COLO668 (cell line): ENCODE measurements around the gene HTR3E.
"Not testable (repeated sequence)": the region's sequence is repeated elsewhere in the genome, so short reads cannot be mapped to it uniquely, and the experiment has no call there.

Experiments
- DNase-seq: peaks from one replicate; lab custom pipeline; 2025; ENCODE audit not compliant: unreplicated experiment; lab: John Stamatoyannopoulos, UW

HTR3E gene

DNA sequence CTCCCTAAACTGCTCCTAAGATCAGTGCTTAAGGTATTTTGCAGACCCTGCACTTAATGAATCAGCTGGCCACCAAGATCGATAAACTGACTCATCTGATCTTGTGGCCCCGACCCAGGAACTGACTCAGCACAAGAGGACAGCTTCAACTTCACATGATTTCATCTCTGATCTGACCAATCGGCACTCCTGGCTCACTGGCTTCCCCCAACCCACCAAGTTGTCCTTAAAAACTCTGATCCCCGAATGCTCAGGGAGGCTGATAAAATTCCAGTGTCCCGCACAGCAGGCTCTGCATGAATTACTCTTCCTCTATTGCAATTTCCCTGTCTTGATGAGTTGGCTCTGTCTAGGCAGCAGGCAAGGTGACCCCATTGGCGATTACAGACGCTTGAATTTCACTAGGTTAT is 13.5 kb downstream of the HTR3E start:
- no peak for DNase-seq

DNA sequence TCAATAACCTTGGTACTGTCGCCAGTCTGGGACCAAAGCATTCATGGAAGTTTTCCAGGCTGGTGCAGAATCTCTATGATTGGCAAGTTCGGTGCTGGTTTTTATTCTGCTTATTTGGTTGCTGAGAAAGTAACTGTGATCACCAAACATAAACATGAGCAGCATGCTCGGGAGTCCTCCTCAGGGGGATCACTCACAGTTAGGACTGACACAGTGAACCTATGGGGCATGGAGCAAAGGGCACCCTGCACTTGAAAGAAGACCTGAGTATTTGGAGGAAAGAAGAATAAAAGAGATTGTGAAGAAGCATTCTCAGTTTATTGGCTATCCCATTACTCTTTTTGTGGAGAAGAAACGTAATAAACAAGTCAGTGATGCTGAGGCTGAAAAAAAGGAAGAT is 19.2 kb downstream of the HTR3E start:
- DNase-seq, result no peak

DNA sequence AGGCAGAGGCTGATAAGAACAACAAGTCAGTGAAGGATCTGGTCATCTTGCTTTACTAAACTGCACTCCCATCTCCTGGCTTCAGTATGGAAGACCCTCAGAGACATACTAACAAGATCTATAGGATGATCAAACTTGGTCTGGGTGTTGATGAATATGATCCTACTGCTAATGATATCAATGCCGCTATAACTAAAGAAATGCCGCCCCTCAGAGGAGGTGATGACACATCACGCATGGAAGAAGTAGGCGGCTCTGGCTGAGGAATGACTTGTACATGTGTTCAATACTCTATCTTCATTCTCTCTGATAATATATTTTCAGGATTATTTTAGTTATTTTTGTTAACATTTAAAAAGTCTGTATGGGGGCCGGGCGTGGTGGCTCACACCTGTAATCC is 20.8 kb downstream of the HTR3E start:
- peak; percentile 2 for DNase-seq

DNA sequence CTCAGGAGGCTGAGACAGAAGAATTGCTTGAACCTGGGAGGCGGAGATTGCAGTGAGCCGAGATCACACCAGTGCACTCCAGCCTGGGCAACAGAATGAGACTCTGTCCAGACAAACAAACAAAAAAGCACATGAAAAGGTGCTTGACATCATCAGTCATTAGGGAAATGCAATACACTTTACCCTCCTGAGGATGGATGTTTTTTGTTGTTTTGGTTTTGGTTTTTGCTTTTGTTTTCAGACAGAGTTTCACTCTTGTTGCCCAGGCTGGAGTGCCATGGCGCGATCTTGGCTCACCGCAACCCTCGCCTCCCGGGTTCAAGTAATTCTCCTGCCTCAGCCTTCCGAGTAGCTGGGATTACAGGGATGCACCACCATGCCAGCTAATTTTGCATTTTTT is 24.2 kb downstream of the HTR3E start:
- not testable (repeated sequence) for DNase-seq

DNA sequence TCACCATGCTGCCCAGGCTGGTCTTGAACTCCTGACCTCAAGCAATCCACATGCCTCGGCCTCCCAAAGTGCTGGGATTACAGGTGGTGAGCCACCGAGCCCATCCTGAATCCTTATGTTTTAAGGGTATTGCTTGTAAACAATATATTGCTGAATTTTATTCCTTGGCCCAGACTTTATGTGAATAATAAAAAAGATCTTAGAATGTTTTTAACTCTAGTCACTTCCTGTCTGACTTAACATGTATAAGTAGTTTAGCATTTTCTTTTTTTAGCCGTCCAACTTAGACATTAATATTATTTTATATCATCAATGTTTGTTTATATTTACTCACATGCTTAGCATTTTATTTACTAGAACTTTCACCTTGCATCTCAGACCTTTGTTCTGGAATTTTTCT is 29.1 kb downstream of the HTR3E start:
- no peak for DNase-seq

DNA sequence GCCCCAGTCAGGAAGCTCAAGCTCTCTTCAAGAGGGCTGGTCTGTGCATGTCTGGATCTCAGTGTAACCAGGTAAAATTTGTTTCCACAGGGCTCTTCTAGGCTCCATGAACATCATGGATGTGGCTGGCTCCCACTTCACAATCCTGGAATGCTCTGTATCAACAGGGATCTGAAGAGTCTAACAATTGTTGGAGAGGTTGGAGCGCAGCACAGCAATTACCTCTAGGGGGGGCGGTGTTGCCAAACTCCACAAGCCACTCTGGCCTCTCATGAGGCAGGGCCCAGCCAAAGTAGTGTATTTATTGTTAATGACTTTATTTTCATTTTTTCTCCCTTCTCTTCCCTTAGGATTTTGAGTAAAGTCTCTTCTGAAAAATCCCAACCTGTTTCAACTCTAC is 32.1 kb downstream of the HTR3E start:
- peak; percentile 9 for DNase-seq

DNA sequence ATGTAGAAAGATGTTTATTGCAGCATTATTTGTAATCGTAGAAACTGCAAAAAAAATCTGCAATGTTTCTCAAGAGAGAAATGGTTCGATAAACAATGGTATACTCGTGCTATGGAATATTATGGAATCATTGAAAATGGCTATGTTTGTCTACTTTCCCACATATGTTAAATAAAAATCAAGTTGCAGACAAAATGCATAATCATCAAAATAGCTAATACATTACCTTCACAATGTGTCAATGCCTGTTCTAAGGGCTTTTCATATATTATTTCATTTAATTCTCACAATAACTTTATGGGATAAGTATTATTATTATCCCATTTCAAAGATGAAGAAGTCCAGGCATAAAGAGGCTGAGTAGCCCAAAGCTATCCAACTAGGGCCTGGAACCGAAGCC is 36.1 kb downstream of the HTR3E start:
- DNase-seq, result no peak

DNA sequence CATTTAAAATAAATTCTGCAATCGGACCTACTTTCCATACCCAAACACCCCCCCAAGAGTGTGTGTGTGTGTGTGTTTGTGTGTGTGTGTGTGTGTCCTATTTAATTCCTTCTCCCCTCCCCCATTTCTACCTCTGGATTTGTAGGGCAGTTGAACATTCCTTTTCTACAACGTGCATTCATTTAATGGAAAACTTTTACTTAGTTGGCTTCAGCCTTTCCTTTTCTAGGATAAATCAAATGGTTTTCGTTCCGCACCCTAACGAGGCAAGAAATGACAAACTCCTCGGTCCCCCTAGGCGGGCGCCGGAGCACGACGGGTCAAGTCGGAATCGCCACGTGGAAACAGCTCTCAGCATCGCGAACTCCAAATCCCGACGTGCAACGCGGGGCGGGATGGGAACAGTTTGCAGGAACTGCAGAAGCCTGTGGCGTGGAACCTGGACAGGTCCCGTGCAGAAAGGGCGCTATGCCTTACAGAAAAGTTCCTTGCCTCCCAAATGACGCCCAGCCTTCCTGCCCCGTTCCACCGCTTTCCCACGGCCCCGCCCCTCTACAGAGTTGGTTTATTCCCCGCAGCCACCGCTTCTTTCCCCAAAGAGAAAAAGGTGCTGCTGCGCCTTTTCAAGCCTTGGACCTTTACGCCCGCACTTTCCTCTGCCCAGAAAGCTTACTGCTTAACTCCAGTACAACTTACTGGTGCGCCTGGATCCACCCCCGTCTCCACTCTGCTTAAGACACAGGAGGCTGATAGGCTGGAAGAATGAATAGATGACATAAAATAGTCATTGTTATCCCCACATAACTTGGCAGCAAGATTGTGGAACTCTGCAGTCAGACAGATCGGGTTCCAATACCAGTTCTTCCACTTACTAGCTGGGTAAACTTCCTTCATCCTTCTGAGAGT is 37.2 kb downstream of the HTR3E start:
- peak; percentile 83 for DNase-seq

DNA sequence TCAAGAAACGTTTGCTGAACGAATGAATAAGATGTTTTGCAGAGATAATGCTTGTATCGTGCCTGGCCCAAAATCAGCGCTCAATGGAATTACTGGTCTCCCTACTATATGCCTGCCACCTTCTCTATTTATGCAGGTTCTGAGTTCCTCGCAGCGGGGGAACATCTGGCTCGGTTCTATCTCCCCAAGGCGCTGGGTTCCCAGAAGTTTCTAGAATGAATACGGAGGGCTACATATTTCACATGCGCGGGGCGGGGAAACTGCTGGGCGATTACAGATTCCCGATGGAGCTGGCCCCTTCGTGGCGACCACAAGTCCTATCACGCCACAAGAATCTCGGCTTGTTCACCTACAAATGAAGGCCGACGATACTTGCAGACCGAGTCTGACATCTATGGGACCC is 37.9 kb downstream of the HTR3E start:
- no peak for DNase-seq

DNA sequence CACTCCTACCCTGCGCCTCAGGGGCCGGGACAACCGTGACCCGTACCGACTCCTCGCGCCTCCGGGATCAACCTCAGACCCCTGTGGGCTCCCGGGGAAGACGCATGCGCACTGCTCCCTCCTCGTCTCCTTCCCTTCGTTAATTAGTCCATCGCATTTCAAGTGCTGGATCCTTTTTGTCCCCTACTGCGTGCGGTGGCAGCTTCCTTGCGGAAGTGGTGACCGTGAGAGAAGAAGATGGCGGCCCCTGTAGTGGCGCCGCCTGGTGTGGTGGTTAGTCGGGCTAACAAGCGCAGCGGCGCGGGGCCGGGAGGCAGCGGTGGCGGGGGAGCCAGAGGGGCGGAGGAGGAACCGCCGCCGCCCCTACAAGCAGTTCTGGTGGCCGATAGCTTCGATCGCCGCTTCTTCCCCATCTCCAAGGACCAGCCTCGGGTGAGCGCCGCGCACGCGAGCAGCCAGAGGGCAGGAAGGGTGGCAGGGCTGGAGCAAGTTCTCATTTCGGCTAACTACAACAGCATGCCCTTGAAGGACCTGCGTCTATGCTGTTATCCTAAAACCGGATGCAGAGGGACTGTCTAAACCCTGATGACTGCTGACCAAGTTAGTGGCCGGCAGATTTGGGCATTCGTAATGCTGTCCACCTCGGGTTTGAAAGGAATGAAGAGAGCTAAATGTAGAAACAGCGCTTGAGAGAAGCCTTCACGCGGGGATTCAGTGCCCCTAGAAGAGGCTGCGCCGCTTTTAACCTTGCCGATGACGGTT is 38.5 kb downstream of the HTR3E start, which contains the start of gene EIF2B5:
Gene EIF2B5 (plus strand): TSS at position 210 of the 762 bp plus-strand sequence. CDS start 28 bp downstream, at position 238.
- peak; percentile 88 for DNase-seq

DNA sequence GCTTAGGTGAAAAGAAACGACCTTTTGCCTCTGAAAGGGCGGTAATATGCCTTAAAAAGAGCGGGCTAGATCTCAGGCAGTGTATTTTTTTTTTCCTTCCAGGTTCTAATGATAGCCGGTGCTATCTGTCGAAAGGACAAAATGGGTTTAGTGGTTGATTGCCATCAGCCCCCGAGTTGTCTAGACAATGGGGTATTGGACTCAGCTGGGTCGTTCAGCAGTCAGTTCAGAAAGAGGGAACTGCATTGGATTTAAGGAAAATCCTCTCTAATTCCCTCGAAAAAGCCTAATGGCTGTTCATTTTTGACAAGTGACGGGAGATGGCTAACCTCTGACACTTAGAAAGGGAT is 39.0 kb downstream of the HTR3E start:
- no peak for DNase-seq

DNA sequence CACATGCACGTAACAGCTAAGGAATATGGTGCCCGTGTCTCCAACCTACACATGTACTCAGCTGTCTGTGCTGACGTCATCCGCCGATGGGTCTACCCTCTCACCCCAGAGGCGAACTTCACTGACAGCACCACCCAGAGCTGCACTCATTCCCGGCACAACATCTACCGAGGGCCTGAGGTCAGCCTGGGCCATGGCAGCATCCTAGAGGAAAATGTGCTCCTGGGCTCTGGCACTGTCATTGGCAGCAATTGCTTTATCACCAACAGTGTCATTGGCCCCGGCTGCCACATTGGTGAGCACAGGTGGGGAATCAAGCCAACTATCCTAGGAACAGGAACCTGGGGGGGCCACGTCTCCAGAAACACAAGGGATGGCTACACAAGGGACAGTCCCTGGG is 43.6 kb downstream of the HTR3E start:
- no peak for DNase-seq

DNA sequence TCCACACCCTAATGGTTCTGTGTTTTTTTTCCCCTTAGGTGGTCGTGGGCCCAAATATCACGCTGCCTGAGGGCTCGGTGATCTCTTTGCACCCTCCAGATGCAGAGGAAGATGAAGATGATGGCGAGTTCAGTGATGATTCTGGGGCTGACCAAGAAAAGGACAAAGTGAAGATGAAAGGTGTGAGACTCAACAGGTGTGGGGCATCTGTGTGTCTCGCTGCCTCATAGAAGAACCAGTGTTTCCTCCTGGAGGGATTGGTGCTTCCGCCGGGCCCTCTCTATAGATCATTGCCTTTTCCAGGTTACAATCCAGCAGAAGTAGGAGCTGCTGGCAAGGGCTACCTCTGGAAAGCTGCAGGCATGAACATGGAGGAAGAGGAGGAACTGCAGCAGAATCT is 45.3 kb downstream of the HTR3E start:
- no peak for DNase-seq

DNA sequence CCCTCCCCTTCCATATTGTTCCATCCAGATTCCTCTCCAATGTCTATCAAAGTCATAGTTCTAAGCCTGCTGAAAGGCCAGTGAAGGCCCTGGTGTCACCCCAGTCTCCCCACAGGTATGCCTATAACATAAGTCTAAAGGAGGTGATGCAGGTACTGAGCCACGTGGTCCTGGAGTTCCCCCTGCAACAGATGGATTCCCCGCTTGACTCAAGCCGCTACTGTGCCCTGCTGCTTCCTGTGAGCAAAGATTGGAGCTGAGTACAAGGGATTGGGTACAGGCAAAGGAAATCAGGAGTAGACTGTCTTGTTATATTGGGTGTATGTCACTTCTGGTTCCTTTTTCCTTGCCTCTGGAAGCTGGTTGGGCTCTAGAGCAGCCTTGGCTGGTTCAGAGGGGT is 46.5 kb downstream of the HTR3E start:
- no peak for DNase-seq

DNA sequence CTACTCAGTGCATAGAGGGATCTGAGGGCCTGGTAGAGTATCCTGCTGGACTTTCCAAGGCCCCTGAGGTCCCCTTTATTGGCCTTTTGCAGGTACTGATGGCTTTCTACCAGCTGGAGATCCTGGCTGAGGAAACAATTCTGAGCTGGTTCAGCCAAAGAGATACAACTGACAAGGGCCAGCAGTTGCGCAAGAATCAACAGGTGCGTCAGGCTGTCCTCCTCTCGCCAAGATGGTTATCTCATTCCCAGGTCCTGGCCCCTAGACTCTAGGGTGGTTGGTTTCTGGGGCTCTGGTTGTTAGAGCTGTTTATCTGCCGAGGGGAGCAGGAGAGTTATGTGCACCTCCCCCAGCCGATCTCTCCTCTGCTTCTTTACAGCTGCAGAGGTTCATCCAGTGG is 47.6 kb downstream of the HTR3E start:
- DNase-seq, result no peak

DNA sequence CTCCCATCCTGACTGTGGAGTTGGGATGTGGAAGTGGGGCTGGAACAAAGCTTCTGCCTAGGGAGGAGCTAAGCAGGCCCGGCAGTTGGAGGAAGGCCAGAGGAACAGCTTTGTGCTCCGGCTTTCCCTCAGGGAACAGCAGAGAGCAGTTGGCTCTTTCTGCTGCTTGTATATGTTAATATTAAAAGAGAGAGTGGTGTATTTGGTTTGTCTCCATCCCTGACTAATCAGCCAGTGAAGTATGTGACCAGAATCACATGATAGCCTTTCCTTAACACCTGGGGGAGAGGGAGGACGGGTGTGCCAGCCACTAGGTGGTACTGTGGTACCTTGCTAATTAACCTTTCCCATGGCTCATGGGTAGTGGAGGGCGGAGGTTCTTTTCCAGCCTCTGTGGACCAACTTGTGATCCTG is 48.3 kb downstream of the HTR3E start:
- DNase-seq, result peak; percentile 32

DNA sequence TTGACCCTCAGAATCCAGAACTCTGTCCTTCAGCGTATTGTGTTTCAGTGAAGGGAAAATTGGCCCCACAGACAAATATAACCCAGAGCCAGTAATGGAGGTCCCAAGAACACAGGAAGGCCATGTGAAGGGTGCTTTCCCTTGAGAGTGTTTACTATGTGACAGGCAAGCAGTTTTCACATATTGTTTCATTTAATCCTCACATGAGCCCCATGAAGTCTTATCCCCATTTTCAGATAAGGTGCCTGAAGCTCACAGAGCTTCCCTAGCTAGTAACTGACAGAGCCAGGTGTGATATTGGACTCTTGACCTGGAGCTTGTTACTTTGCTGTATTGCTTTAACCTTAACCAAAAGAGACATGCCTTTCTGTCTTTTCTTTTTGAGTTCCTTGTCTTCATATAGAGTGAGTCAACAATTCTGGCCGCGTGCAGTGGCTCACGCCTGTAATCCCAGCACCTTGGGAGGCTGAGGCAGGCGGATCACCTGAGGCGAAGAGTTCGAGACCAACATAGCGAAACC is 48.9 kb downstream of the HTR3E start:
- DNase-seq, result no peak

DNA sequence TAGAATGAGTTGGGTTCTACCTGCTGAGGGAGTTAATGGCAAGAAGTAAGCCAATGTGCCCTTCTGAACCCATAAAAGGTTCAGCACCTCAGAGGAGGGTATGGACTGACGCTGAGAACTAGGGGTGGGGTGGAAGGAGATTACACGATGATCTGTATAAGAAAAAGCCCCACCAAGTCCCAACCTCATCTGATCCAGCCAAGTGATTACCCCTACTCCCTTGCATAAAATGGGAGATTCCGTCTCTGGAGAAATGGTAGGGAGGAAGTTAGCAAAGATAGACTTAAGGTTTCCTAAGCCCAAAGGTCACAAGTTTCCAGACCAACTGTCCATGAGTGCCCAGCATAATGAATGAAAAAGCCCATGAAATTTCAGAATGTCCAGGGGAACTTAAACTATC is 51.2 kb downstream of the HTR3E start:
- DNase-seq, result no peak

DNA sequence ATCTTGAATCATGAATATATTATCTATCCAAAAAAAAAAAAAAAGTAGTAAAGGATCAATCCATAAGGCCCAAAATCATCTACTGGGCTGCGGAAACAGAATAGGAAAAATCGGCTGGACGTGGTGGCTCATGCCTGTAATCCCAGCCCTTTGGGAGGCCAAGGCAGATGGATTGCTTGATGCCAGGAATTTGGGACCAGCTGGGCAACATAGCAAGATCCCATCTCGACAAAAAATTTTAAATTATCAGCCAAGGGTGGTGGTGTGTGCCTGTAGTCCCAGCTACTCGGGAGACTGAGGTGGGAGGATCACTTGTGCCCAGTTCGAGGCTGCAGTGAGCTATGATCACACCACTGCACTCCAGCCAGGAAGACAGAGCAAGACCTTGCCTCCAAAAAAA is 52.3 kb downstream of the HTR3E start:
- DNase-seq, result no peak

DNA sequence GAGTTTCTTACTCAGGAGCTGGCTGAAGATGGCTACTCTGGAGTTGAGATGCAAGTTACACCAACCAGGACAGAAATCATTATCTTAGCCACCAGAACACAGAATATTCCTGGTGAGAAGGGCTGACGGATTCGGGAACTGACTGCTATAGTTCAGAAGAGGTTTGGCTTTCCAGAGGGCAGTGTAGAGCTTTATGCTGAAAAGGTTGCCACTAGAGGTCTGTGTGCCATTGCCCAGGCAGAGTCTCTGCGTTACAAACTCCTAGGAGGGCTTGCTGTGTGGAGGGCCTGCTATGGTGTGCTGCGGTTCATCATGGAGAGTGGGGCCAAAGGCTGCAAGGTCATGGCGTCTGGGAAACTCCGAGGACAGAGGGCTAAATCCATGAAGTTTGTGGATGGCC is 52.9 kb downstream of the HTR3E start:
- not testable (repeated sequence) for DNase-seq

DNA sequence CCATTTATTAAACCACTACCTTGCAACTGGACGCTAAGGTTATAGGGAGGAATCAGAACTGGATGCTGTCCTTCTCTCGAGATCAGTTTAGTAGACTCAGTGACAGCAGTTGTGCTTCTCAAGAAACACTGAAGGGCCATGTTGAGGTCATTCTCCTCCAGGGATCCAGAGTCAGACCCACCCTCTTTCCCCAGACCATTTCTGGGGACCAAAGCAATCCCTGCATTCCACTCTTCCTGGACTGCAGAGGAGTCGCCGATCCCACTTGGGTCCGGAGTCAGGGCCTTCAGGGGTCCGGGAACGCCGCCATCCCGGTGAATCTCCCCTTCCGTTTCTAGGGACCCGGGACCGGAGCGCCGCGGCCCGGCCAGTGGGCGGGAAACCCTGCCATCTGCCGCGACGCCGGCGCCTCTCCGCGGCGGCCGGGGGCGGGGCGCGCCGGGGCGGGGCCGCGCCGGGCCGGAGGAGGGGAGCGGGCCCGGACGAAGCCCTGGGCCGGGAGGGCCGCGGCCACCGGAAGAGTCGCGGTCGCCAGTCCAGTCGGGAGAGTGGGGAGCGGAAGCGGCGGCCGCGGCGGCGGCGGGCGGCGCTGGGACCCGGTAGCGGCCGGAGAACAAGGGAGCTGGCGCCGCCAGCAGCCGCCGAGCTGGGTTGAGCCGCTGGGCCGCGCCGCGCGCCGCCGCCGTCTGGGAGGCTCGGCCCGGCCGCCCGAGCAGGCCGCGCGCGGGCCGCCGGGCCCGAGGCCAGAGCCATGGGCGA is 58.2 kb downstream of the HTR3E start, which contains the start of gene DVL3:
Gene DVL3 (plus strand): TSS at position 493 of the 759 bp plus-strand sequence. CDS start 259 bp downstream, at position 752.
- DNase-seq, result peak; percentile 78
